HepG2 (cell line): ENCODE results near the gene CHEK2. TPM values are rescaled to one million over a fixed set of nuclear protein-coding genes. Genes with fewer than 3 reads are reported as not detected.
A peak's percentile ranks its signal among the peaks of the same experiment; 100 is the strongest.

Source experiments
- ARID4A ChIP-seq: sonication (generic); formaldehyde crosslinking; IDR thresholded peaks from 2 replicates; pipeline ENCODE4 v1.5.0; 2020; ENCODE audit warnings: mild to moderate bottlenecking, missing genetic modification reagents, borderline replicate concordance
- JDP2 ChIP-seq: sonication (generic); formaldehyde crosslinking; IDR thresholded peaks from 2 replicates; pipeline ENCODE4 v1.8.1; 2022; ENCODE audit warnings: missing genetic modification reagents, borderline replicate concordance
- MLX ChIP-seq: IDR thresholded peaks from 2 replicates; pipeline ENCODE4 v1.6.1; 2016
- NRL ChIP-seq: sonication (generic); formaldehyde crosslinking; IDR thresholded peaks from 2 replicates; pipeline ENCODE4 v1.5.0; 2020; ENCODE audit warnings: missing genetic modification reagents, mild to moderate bottlenecking, moderate library complexity, borderline replicate concordance
- PITX1 ChIP-seq: sonication (generic); formaldehyde crosslinking; IDR thresholded peaks from 2 replicates; pipeline ENCODE4 v1.5.1; 2020; ENCODE audit warnings: mild to moderate bottlenecking, missing genetic modification reagents
- REXO4 ChIP-seq: sonication (generic); formaldehyde crosslinking; IDR thresholded peaks from 2 replicates; pipeline ENCODE4 v1.8.0; 2022; ENCODE audit warnings: missing genetic modification reagents, mild to moderate bottlenecking, borderline replicate concordance
- RFXAP ChIP-seq: sonication (generic); formaldehyde crosslinking; IDR thresholded peaks from 2 replicates; pipeline ENCODE4 v1.4.0; 2020; ENCODE audit warnings: missing genetic modification reagents, borderline replicate concordance
- SIN3A ChIP-seq: IDR thresholded peaks from 2 replicates; pipeline ENCODE4 v1.6.1; 2011; ENCODE audit warnings: low read depth, mild to moderate bottlenecking, control low read depth, low read length, borderline replicate concordance
- TFDP2 ChIP-seq: sonication (generic); formaldehyde crosslinking; IDR thresholded peaks from 2 replicates; pipeline ENCODE4 v1.4.0; 2020; ENCODE audit warnings: missing genetic modification reagents
- ZNF350 ChIP-seq: sonication (generic); formaldehyde crosslinking; IDR thresholded peaks from 2 replicates; pipeline ENCODE4 v1.4.0; 2020; ENCODE audit warnings: mild to moderate bottlenecking, low read depth, missing genetic modification reagents, borderline replicate concordance
- ZNF713 ChIP-seq: sonication (generic); formaldehyde crosslinking; IDR thresholded peaks from 2 replicates; pipeline ENCODE4 v1.4.0; 2020; ENCODE audit warnings: mild to moderate bottlenecking, missing genetic modification reagents
- ZNF776 ChIP-seq: sonication (generic); formaldehyde crosslinking; IDR thresholded peaks from 2 replicates; pipeline ENCODE4 v1.4.0; 2020; ENCODE audit warnings: mild to moderate bottlenecking, missing genetic modification reagents
- ZNF839 ChIP-seq: sonication (generic); formaldehyde crosslinking; IDR thresholded peaks from 2 replicates; pipeline ENCODE4 v1.4.0; 2020; ENCODE audit warnings: missing genetic modification reagents, mild to moderate bottlenecking, borderline replicate concordance
- ZNF891 ChIP-seq: sonication (generic); formaldehyde crosslinking; IDR thresholded peaks from 2 replicates; pipeline ENCODE4 v1.5.0; 2020; ENCODE audit warnings: mild to moderate bottlenecking, missing genetic modification reagents
- polyA plus RNA-seq, 8 experiments: library from polyadenylated mRNA; depleted of rRNA in 3 of 8; stranded (reverse) in 7 of 8; unstranded in 1 of 8; fragments of >200 nt; fragmentation: Illumina TruSeq in 4 of 8; extraction: Trizol in 4 of 8; gene quantifications; 2 replicates each; pipeline versions ENCODE4 v1.2.1 to v1.2.3, GENCODE V29; 2011 to 2016; ENCODE audit warnings: low read depth in 4 of 8, missing spikeins in 1 of 8, mixed read lengths in 1 of 8; ENCODE audit not compliant: insufficient read depth in 1 of 8
- total RNA-seq, 5 experiments: library from RNA; depleted of rRNA; stranded (reverse); fragments of >200 nt; fragmentation: Illumina TruSeq; extraction: Trizol; gene quantifications; 2 replicates each; pipeline ENCODE4 v1.2.3, GENCODE V29; 2016; ENCODE audit warnings: low read depth in 1 of 5
- TF ChIP-seq, protein P1 (sequence below): sonication (generic); formaldehyde crosslinking; IDR thresholded peaks from 2 replicates; pipeline ENCODE4 v1.9.0; 2021; ENCODE audit warnings: mild to moderate bottlenecking, missing genetic modification reagents

CHEK2 gene
- total and polyA plus RNA-seq, 2 of the 13 experiments (the other 11 are each of a cell fraction or from before 2014, with no cell fraction given): 27.0 to 40.5 TPM

DNA sequence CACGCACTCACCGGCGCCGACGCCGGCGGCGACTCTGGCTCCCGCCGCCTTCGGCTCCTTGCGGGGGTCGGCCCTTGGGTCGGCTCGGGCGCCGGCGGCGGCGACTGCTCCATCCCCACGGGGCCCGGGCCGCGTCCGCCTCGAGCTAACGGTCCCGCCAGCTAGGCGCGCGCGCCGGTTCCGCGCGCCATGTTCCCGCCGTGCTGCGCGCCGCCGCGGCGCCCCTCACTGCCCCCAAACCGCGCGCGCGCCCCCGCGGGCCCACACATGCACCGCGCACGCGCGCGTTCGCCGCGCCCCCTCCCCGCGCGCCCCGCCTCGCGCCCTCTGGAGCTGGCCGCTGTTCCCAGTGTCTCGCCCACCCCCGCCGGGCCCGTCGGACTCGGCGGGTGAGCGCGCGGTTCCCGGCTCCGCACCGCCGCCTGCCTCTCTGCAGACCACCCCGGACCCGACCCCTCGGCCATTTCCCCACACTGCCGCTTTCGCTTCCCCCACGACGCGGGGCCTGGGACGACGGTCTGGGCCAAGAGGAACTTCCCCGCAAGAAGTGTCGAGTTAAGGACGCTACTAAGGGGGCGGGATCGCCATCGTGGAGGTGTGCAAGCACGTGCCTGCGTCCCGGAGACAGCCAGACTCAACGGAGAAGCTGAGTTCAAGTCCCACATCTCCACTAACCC lies 61.9 kb downstream of the CHEK2 start, which contains the start of gene TTC28 (continued):
- TF ChIP-seq, protein P1, sequence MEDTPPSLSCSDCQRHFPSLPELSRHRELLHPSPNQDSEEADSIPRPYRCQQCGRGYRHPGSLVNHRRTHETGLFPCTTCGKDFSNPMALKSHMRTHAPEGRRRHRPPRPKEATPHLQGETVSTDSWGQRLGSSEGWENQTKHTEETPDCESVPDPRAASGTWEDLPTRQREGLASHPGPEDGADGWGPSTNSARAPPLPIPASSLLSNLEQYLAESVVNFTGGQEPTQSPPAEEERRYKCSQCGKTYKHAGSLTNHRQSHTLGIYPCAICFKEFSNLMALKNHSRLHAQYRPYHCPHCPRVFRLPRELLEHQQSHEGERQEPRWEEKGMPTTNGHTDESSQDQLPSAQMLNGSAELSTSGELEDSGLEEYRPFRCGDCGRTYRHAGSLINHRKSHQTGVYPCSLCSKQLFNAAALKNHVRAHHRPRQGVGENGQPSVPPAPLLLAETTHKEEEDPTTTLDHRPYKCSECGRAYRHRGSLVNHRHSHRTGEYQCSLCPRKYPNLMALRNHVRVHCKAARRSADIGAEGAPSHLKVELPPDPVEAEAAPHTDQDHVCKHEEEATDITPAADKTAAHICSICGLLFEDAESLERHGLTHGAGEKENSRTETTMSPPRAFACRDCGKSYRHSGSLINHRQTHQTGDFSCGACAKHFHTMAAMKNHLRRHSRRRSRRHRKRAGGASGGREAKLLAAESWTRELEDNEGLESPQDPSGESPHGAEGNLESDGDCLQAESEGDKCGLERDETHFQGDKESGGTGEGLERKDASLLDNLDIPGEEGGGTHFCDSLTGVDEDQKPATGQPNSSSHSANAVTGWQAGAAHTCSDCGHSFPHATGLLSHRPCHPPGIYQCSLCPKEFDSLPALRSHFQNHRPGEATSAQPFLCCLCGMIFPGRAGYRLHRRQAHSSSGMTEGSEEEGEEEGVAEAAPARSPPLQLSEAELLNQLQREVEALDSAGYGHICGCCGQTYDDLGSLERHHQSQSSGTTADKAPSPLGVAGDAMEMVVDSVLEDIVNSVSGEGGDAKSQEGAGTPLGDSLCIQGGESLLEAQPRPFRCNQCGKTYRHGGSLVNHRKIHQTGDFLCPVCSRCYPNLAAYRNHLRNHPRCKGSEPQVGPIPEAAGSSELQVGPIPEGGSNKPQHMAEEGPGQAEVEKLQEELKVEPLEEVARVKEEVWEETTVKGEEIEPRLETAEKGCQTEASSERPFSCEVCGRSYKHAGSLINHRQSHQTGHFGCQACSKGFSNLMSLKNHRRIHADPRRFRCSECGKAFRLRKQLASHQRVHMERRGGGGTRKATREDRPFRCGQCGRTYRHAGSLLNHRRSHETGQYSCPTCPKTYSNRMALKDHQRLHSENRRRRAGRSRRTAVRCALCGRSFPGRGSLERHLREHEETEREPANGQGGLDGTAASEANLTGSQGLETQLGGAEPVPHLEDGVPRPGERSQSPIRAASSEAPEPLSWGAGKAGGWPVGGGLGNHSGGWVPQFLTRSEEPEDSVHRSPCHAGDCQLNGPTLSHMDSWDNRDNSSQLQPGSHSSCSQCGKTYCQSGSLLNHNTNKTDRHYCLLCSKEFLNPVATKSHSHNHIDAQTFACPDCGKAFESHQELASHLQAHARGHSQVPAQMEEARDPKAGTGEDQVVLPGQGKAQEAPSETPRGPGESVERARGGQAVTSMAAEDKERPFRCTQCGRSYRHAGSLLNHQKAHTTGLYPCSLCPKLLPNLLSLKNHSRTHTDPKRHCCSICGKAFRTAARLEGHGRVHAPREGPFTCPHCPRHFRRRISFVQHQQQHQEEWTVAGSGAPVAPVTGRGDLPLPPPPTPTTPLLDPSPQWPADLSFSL (CRISPR knock-in tag): 0 out of 2 replicates have a peak, but pooled peaks have one; percentile 57
- TF ChIP-seq MLX: 0 out of 2 replicates have a peak, but pooled peaks have one; percentile 23
- 0 out of 2 replicates have a peak, but pooled peaks have one; percentile 70 for TF ChIP-seq ZNF713 (CRISPR knock-in tag)
- peak; percentile 77 for TF ChIP-seq ZNF891 (CRISPR knock-in tag)
- peak; percentile 45; the same call in 1 of the 2 replicates for TF ChIP-seq JDP2 (CRISPR knock-in tag)
- TF ChIP-seq ZNF839 (CRISPR knock-in tag): 0 out of 2 replicates have a peak, but pooled peaks have one; percentile 47
- TF ChIP-seq TFDP2 (CRISPR knock-in tag): peak; percentile 54; the same call in 1 of the 2 replicates
- peak; percentile 67; the same call in 1 of the 2 replicates for TF ChIP-seq REXO4 (CRISPR knock-in tag)
- TF ChIP-seq SIN3A: 0 out of 2 replicates have a peak, but pooled peaks have one; percentile 11
- peak; percentile 37; the same call in 1 of the 2 replicates for TF ChIP-seq PITX1
- peak; percentile 39; the same call in 1 of the 2 replicates for TF ChIP-seq ARID4A (CRISPR knock-in tag)
- peak; percentile 81 for TF ChIP-seq ZNF776 (CRISPR knock-in tag)
- 0 out of 2 replicates have a peak, but pooled peaks have one; percentile 49 for TF ChIP-seq RFXAP
- TF ChIP-seq ZNF350 (CRISPR knock-in tag): 0 out of 2 replicates have a peak, but pooled peaks have one; percentile 16
- TF ChIP-seq NRL: 0 out of 2 replicates have a peak, but pooled peaks have one; percentile 29
